ENCODE data around the gene C9orf152.

DNA sequence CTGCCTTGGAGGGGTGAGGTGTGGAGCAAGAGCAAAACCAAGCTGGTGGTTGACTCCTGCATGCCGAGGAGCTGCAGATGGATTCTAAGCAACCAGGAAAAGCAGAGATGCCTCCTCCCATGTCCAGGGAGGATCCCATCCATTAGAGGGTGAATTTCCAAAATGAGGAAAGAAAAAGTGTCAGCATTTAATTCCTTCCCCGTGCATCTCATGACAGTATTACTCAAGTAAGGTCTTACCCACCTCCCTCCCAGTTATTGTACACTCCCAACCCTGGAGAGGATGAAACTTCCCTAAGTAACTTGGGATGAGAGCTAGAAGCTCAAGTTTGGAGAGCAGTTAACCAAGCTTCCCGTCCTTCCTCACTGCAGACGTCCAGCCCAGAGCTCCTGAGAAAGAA is 19.9 kb downstream of the C9orf152 start:
- TF ChIP-seq, protein P1, sequence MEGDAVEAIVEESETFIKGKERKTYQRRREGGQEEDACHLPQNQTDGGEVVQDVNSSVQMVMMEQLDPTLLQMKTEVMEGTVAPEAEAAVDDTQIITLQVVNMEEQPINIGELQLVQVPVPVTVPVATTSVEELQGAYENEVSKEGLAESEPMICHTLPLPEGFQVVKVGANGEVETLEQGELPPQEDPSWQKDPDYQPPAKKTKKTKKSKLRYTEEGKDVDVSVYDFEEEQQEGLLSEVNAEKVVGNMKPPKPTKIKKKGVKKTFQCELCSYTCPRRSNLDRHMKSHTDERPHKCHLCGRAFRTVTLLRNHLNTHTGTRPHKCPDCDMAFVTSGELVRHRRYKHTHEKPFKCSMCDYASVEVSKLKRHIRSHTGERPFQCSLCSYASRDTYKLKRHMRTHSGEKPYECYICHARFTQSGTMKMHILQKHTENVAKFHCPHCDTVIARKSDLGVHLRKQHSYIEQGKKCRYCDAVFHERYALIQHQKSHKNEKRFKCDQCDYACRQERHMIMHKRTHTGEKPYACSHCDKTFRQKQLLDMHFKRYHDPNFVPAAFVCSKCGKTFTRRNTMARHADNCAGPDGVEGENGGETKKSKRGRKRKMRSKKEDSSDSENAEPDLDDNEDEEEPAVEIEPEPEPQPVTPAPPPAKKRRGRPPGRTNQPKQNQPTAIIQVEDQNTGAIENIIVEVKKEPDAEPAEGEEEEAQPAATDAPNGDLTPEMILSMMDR (optimal IDR thresholded peaks at IDR 0.05 in 1 of 3, IDR thresholded peaks at IDR 0.05 in 1 of 3, conservative IDR thresholded peaks at IDR 0.05 in 1 of 3; ENCODE audit: extremely low read depth in 1 of 3, insufficient read depth in 2 of 3, low read length in 3 of 3): no peak
- TF ChIP-seq EZH2 (IDR thresholded peaks at IDR 0.05; ENCODE audit: low read length): no peak

Measured in keratinocyte (primary cell).